PFSK-1 (cell line): ENCODE results near the gene TMEM125.

Experiments
- FOXP2 ChIP-seq: optimal IDR thresholded peaks from 2 replicates; pipeline ENCODE3; 2011; ENCODE audit warnings: borderline replicate concordance, control low read depth, inconsistent platforms; ENCODE audit not compliant: insufficient read depth; ENCODE audit errors: extremely low read length, extremely low read depth
- POLR2AphosphoS5 ChIP-seq: IDR thresholded peaks from 2 replicates; pipeline ENCODE4 v1.6.1; 2012; ENCODE audit warnings: low read depth, mild to moderate bottlenecking, control low read depth, low read length, moderate library complexity
- REST ChIP-seq, 2 experiments: IDR thresholded peaks; 2 replicates each; pipeline versions ENCODE4 v1.6.1 to v1.8.0; 2011 to 2012; ENCODE audit warnings: low read depth in 2 of 2, low read length in 2 of 2, control low read depth in 1 of 2, inconsistent platforms in 1 of 2, mild to moderate bottlenecking in 1 of 2, moderate library complexity in 1 of 2; ENCODE audit not compliant: insufficient read depth in 1 of 2
- SIN3A ChIP-seq: IDR thresholded peaks from 2 replicates; pipeline ENCODE4 v1.6.1; 2012; ENCODE audit warnings: mild to moderate bottlenecking, low read length, moderate library complexity, borderline replicate concordance; ENCODE audit not compliant: insufficient read depth
- TAF1 ChIP-seq: IDR thresholded peaks from 2 replicates; pipeline ENCODE4 v1.6.1; 2012; ENCODE audit warnings: low read length, control low read depth, borderline replicate concordance; ENCODE audit not compliant: insufficient read depth

- no peak for TF ChIP-seq REST (IDR thresholded peaks at IDR 0.05; ENCODE audit: insufficient read depth in 1 of 2, low read depth in 2 of 2, low read length in 2 of 2)
- TF ChIP-seq POLR2AphosphoS5 = no peak
- no peak for TF ChIP-seq TAF1
- TF ChIP-seq SIN3A = no peak
- TF ChIP-seq FOXP2 = no peak
Observed at GRCh38 chr1:43288058-43288784, 18.4 kb downstream of the TMEM125 start.
